Activated CD8-positive, alpha-beta memory T cell treated with anti-CD3 and anti-CD28 coated beads for 48 hours (primary cell): ENCODE measurements around the gene TRAPPC2L.
"Not testable (repeated sequence)": the region's sequence is repeated elsewhere in the genome, so short reads cannot be mapped to it uniquely, and the experiment has no call there.

Experiments used
- DNase-seq, 3 experiments: peaks; one replicate each; pipeline ENCODE4 v3.0.0-alpha.2; 2020; ENCODE audit warnings: low read depth in 2 of 3, low spot score in 2 of 3

TRAPPC2L gene

DNA sequence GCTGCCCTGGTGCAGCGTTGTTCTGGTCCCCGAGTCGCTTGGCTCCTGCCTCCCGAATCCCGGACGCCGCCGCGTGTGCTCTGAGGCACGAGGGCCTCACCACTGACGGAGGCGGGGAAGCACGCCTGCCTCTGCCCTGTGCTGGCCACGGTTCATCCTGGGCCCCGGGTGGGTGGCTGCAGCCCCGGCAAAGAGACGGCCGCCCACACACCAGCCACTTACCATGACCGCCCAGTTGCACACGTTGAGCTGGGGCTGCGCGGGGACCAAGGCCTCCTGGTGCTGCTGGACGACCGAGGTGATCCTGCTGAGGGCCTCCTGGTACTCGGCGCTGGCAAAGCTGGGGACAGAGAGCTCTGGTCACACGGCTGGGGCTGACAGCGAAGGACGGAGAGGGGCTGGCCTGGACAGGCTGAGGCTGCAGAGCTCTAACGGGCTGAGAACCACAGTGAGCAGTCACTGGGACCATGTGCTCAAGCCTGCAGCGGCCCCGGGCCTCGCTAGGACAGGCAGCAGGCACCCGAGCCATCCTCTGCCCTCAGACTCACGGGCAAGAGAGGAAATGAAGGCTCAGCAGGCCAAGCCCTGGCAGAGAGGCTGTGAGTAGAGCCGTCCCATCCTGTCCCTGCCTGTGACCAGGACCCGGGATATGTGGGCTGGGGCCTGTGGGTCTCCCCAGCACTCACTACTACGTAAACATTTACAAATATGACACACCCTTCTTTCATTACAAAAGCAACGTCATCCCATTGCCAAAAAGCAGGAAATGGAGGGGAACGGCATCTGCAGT lies 38.9 kb upstream of the TRAPPC2L start:
- DNase-seq = no peak

DNA sequence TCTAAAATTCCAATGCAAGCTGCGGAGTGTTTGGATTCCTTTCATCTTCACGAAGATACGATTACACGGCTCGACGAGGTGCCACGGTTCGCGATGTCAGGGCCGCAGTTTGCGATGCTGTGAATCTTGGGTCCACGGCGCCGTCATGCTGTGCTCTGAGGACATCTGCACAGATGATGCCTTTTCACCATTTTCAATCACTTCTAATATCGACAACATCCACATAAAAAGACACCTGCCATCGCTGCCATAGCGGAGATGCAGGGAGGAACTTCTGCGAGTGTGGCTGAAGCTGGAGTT lies 38.4 kb upstream of the TRAPPC2L start:
- no peak for DNase-seq

- DNase-seq = no peak
These were observed 37.8 kb upstream of the TRAPPC2L start for GRCh38 chr16:88819126-88819525.

DNA sequence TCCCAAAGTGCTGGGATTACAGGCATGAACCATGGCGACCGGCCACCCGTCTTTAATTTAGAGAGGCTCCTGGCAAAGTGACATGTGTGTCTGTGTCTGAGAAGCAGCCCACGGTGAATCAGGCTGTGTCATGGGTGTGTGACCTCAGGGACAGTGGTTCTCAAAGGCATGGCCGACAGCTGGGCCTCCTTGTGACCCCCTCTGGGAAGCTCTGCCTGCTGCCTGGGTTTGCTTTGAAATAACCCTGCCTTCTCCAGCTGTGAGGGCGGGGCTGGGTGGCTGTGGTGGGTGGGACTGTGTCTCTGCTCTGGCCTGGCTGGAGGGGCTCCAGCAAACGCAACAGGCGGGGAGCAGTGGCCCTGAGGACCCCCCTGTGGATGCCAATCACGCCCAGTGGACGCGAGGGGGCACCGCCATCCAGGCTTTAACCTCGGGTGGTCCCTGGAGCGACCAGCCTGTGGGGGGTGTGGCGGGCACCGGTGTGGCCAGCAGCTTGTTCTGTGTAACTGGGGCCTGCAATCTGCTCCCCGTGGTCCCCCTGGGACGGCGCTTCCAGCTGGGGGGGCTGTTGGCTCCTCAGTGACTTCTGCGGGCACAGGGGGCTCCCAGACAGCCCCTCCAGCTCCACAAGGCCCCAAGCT lies 36.4 kb upstream of the TRAPPC2L start:
- DNase-seq = no peak

DNA sequence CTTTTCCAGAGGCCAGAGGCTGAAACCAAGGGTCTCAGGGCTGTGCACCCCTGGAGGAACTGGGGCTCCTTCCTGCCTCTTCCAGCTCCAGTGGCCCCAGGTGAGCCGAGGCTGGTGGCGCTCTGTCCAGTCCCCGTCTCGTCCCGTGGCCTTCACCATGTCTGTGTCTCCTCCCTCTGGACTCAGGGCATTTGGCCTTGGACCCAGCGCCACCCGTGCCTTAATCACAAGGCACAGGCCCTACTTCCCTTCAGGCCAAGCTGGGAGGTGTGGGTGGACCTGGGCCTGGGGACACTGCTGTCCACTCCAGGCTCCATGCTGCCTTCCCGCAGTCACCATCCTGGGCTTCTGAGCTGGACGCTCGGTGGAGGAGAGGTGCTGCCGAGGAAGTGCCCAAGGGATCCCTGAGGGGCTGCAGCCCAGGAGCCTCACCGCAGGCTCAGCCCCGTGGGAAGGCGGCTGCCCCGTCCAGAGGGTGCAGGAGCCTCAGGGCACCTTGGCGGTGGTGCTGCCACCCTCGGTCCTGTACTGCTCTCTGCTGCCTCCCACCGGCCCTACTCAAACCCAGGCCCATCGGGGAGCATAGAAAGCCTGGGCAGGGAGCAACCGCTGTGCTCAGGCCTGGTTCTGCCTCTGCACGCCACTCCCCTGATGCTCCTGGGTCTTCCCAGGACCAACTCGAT lies 35.6 kb upstream of the TRAPPC2L start:
- DNase-seq = no peak

DNA sequence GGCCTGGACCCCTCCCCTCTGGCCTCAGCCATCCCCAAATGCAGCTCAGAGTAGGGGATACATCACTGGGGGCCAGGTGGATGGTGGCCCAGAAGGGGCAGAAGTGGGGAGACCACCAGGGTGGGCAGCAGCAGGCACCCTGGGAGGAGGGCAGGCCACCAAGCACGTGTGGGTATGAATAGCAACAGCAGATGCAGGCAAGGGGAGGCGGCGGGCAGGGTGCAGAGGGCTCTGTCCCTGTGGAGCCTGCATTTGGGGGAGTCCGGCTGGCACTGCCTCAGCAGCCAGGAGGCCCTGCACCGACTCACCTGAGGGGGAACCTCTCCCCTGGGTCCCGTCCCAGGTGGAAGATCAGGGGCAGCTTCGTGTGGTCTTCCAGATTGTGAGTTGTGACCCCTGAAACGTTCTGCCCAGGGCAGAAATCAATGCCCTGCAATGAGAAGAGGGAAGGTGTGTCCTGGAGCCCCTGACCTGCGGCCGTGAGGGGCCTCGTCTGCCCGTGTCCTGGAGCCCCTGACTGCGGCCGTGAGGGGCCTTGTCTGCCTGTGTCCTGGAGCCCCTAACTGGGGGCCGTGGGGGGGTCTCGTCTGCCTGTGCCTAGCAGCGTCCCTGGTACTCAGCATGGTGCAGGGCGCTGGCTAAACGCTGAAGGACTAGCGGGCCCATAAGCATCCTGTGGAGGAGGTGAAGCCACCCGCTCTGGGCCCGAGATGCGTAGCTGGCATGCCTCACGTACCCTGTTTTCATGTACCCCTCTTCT lies 34.5 kb upstream of the TRAPPC2L start:
- no peak for DNase-seq

DNA sequence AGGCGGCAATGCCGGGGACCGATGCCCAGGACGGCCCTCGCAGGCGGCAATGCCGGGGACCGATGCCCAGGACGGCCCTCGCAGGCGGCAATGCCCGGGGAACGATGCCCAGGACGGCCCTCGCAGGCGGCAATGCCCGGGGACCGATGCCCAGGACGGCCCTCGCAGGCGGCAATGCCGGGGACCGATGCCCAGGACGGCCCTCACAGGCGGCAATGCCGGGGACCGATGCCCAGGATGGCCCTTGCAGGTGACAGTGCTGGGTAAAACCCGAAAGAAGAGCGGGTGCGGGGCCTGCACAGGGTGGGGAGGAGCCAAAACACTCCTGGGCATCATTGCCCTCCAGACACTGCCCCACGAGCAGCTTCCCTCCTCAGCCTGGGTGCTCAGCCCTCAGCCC lies 33.3 kb upstream of the TRAPPC2L start:
- DNase-seq = not testable (repeated sequence)

- no peak for DNase-seq
These were observed 32.5 kb upstream of the TRAPPC2L start for GRCh38 chr16:88824256-88825077.

DNA sequence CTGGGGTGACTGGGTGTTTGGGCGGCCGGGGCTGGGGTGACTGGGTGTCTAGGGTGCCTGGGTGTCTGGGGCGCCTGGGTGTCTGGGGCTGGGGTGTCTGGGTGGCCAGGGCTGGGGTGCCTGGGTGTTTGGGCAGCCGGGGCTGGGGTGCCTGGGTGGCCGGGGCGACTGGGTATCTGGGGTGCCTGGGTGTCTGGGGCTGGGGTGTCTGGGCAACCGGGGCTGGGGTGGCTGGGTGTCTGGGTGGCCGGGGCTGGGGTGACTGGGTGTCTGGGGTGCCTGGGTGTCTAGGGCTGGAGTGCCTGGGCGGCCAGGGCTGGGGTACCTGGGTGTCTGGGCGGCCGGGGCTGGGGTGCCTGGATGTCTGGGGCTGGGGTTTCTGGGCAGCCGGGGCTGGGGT lies 31.8 kb upstream of the TRAPPC2L start:
- no peak for DNase-seq

DNA sequence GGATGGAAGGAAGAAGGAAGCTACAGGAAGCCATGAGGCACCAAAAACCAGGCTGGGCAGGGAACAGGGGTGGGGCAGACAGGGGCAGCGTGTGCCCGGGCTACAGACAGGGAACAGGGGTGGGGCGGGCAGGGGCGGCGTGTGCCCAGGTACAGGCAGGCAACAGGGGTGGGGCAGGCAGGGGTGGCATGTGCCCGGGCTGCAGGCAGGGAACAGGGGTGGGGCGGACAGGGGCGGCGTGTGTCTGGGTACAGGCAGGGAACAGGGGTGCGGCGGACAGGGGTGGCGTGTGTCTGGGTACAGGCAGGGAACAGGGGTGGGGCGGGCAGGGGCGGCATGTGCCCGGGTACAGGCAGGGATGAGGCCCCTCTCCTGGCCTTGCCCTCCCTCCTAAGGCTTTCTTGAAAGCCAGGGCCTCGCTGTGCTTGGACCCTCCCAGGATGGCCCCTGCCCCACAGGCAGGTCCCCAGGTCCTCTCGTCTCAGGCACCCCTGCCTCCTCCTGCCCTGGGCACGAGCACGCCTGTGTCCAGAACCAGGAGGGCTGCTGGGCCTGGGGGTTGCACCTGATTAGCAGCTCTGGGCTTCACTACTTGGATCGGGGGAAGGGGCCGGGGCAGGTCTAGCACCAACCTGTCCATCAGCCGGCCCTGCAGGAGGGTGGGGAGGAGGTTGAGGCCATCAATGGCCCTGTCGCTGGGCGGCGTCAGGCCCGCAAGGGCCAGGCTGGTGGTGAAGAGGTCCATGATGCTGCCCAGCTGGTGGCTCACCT lies 30.7 kb upstream of the TRAPPC2L start:
- DNase-seq = no peak

DNA sequence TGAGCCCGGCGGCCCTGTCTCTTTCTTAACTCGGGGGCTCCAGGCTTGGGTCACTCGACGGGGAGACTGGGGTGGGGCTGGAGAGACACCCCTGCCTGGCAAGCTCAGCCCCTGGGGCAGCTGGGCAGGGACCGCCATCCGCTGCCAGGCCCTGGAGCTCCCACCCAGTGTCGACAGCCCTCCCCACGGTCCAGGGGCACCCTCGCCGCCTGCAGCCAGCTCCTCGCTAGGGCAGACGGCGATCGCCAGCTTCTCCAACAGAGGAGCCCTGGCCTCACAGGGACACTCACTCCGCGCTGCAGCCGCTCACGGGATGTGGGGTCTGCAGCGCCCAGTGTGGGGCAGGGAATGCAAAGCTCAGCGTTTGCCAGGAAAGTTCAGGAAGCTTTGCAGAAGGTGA lies 29.2 kb upstream of the TRAPPC2L start:
- DNase-seq = no peak

- DNase-seq = no peak
These were observed 28.2 kb upstream of the TRAPPC2L start for GRCh38 chr16:88828711-88829110.

GRCh38 chr16:88830258-88830657 lies 26.7 kb upstream of the TRAPPC2L start:
- DNase-seq = no peak

DNA sequence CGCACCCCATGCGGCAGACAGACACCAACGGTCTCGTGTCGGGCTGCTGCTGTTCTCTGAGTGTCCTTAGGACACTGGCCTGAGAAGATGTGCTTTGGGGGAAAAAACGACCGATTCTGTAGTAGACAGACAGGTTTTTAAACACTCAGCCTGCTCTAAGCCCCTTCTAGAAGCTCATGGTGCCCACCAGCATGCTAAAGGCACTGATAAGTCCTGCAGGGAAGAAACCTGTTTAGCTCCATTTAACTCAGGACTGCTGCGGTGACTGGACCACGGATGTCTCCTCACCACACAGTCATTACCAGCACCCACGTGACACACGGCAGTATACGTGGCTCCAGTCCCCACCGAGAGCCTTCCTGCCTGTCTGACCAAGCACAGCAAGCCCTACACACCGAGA lies 26.1 kb upstream of the TRAPPC2L start:
- no peak for DNase-seq

DNA sequence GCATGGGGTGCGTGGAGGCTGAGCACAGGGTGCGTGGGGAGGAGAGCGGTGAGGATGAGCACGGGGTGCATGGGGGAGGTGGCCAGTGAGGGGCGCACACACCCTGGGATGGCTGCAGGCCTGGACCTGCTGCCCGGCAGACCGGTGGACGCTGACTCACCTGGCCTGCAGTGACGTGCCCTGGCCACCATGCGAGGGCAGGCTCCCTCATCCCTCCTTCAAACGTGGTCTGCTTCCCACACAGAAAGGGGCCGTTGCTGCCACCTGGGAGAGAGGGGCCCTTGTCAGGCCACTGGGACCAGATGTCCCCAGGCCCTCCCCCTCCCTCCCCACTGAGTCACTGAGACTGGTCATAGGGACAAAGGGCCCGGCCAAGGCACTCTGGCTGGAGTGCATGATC lies 25.1 kb upstream of the TRAPPC2L start:
- no peak for DNase-seq

DNA sequence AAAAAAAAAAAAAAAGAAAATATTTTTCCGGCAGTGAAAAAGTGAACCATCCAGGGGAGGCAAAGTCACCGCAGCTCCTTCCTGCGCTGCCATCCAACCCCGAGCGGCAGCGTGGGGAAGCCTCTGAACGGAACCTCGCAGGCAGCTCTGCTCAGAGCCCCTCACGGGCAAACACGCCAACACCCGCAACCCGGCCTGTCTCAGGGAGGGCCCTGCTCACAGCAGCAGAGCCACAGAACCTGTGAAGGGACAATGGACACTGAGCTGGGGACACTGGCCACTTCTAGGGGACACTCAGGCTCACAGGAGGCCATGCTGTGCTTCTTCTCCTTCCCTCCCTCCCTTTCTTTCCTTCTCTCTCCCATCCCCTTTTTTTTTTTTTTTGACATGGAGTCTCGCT lies 23.8 kb upstream of the TRAPPC2L start:
- no peak for DNase-seq

DNA sequence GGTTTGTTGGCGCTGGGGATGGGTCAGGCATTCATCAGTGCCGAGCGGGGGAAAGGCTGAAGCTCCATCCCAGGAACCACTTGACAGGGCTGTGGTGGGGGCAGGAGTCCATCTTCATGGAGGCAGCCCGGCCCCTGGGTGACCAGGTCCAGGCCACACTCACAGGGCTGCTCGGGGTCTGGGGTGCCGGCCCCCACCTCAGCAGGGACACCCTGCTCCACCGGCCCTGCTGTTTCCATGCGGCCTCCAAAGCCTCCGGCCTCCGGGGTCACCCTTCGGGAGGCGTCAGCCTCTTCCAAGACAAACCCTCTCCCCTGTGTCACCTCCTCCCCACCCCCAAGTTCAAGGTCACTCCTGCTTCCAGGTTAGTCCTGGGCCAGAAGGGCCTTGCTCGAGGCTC lies 22.3 kb upstream of the TRAPPC2L start:
- no peak for DNase-seq

- DNase-seq = no peak
These were observed 21.5 kb upstream of the TRAPPC2L start for GRCh38 chr16:88835383-88835782.

DNA sequence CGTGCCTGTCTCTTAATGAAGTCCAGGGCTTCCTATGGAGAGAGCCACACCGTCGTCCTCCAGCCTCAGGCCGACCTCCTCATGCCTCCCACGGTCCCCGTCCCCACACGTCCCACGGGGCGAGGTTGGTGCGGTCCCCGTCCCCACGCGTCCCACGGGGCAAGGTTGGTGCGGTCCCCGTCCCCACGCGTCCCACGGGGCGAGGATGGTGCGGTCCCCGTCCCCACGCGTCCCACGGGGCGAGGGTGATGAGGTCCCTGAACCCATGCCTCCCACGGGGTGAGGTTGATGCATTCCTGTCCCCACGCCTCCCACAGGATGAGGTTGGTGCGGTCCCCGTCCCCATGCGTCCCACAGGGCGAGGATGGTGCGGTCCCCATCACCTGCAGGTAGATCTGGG lies 21.1 kb upstream of the TRAPPC2L start:
- DNase-seq = no peak

- DNase-seq = no peak
These were observed 20.1 kb upstream of the TRAPPC2L start for GRCh38 chr16:88836791-88837190.
